PC-3 (cell line): ENCODE results near the gene ZNF180. TPM values are rescaled to one million over a fixed set of nuclear protein-coding genes. Genes with fewer than 3 reads are reported as not detected.

Source experiments
- ATAC-seq: fragments of 200-7000 bp; cut with Tn5 transposase; 2 replicates; pipeline ENCODE4 v1.9.1; 2020; ENCODE audit warnings: mild to moderate bottlenecking, moderate library complexity
- Bru-seq: library from RNA; stranded (reverse); fragments of 400-500 nt; gene quantifications from one replicate; lab custom pipeline; 2021; lab: Mats Ljungman, UMichigan
- BruChase-seq, 2 experiments: library from RNA; stranded (reverse); fragments of 400-500 nt; gene quantifications; one replicate each; lab custom pipeline; 2021; lab: Mats Ljungman, UMichigan
- BruUV-seq: library from RNA; stranded (reverse); fragments of 400-500 nt; replicated peaks from 2 replicates; lab custom pipeline; 2021; lab: Mats Ljungman, UMichigan
- CTCF ChIA-PET: fragments of 300-600 bp; sonication (Branson Sonifier 250); formaldehyde crosslinking; loops from one replicate; lab custom pipeline; 2022; ENCODE audit warnings: antibody characterized with exemption; lab: Charles Lee
- POLR2A ChIA-PET: fragments of 300-600 bp; sonication (Branson Sonifier 250); formaldehyde crosslinking; loops from one replicate; lab custom pipeline; 2022; ENCODE audit warnings: antibody characterized with exemption; ENCODE audit not compliant: unreplicated experiment; lab: Charles Lee
- DNase-seq: peaks from one replicate; pipeline ENCODE4 v3.0.0-alpha.2; 2015
- H2AFZ ChIP-seq: fragments of 300-600 bp; sonication (generic); 2 replicates; pipeline ENCODE4 v1.6.0; 2016; ENCODE audit warnings: antibody characterized with exemption, low read length
- H3F3A ChIP-seq: fragments of 300-600 bp; sonication (generic); one replicate; pipeline ENCODE4 v1.6.0; 2017; ENCODE audit warnings: antibody characterized with exemption, low read length, control low read depth, mild to moderate bottlenecking; ENCODE audit not compliant: unreplicated experiment
- H3K27ac ChIP-seq: fragments of 300-600 bp; sonication (generic); 2 replicates; pipeline ENCODE4 v1.5.1; 2016; ENCODE audit warnings: mild to moderate bottlenecking, low read length
- H3K27me3 ChIP-seq: fragments of 300-600 bp; sonication (generic); 2 replicates; pipeline ENCODE4 v1.6.1; 2016; ENCODE audit warnings: low read length, mixed read lengths
- H3K36me3 ChIP-seq: fragments of 300-600 bp; sonication (generic); 2 replicates; pipeline ENCODE4 v1.6.1; 2016; ENCODE audit warnings: low read depth, mixed run types, low read length, mixed read lengths
- H3K4me1 ChIP-seq: fragments of 300-600 bp; sonication (generic); 2 replicates; pipeline ENCODE4 v1.5.1; 2016; ENCODE audit warnings: low read length; ENCODE audit not compliant: insufficient read depth
- H3K4me2 ChIP-seq: fragments of 300-600 bp; sonication (generic); 2 replicates; pipeline ENCODE4 v1.6.0; 2016; ENCODE audit warnings: low read length
- H3K4me3 ChIP-seq: fragments of 300-600 bp; sonication (generic); 2 replicates; pipeline ENCODE4 v1.5.1; 2016; ENCODE audit warnings: mild to moderate bottlenecking, low read length, mixed read lengths
- H3K79me2 ChIP-seq: fragments of 300-600 bp; sonication (generic); 2 replicates; pipeline ENCODE4 v1.6.1; 2017; ENCODE audit warnings: low read length, mixed read lengths
- H3K9ac ChIP-seq: fragments of 300-600 bp; sonication (generic); 2 replicates; pipeline ENCODE4 v1.6.0; 2016; ENCODE audit warnings: mild to moderate bottlenecking, low read length
- H3K9me2 ChIP-seq: fragments of 300-600 bp; sonication (generic); replicated peaks from 2 replicates; pipeline ENCODE4 v1.6.1; 2016; ENCODE audit warnings: mixed run types, low read length, mixed read lengths
- H3K9me3 ChIP-seq: fragments of 300-600 bp; sonication (generic); 2 replicates; pipeline ENCODE4 v1.6.1; 2016; ENCODE audit warnings: low read length, mixed read lengths
- H4K20me1 ChIP-seq: fragments of 300-600 bp; sonication (generic); 2 replicates; pipeline ENCODE4 v1.6.1; 2016; ENCODE audit warnings: low read length, mixed read lengths
- CTCF ChIP-seq: fragments of 300-600 bp; sonication (generic); conservative IDR thresholded peaks from 2 replicates; pipeline ENCODE4 v1.5.1; 2017; ENCODE audit warnings: antibody characterized with exemption, low read depth, mild to moderate bottlenecking, low read length
- EZH2 ChIP-seq: fragments of 300-600 bp; sonication (generic); IDR thresholded peaks from one replicate; pipeline ENCODE4 v1.6.1; 2017; ENCODE audit warnings: antibody characterized with exemption, mild to moderate bottlenecking, low read length; ENCODE audit not compliant: unreplicated experiment
- EZH2phosphoT487 ChIP-seq: fragments of 300-600 bp; sonication (generic); IDR thresholded peaks from 2 replicates; pipeline ENCODE4 v1.6.1; 2018; ENCODE audit warnings: mild to moderate bottlenecking, antibody characterized with exemption, low read length, borderline replicate concordance
- intact Hi-C: fragments of 100-400 bp; cut with micrococcal nuclease; formaldehyde crosslinking; loops from 2 replicates; pipeline ENCODE4 v1.9.0; 2023
- long read RNA-seq: library from polyadenylated mRNA; unstranded; transcript quantifications from one replicate; pipeline ENCODE4 v2.0.0, GENCODE V29; 2021; ENCODE audit not compliant: unreplicated experiment
- total RNA-seq: library from RNA; depleted of rRNA; stranded (reverse); fragments of >200 nt; gene quantifications from 2 replicates; pipeline ENCODE4 v1.2.3, GENCODE V29; 2014; rRNA removed

Gene ZNF180
- total RNA-seq (7.1 and 9.8 TPM in 2 replicates), Bru-seq, nascent RNA (percentile 67 among the genes with signal in this experiment), BruChase-seq, experiment 1, labeled RNA remaining after a 6-hour chase (percentile 72 among the genes with signal in this experiment), BruChase-seq, experiment 2, labeled RNA remaining after a 2-hour chase (percentile 72 among the genes with signal in this experiment)
- long read RNA-seq, transcript ZNF180-211 (5 exons, 3,048 nt): major isoform, 5 of 11 reads
- long read RNA-seq, partial matches to known transcripts: 0 of 11 reads
- long read RNA-seq, other reads (novel, unspliced or antisense): 5 of 11 reads

GRCh38 chr19:44499962-44500949 is at the start of gene ZNF180:
TSS of gene ZNF180 (minus strand) at chr19:44500522. CDS start at chr19:44497334, 3,188 bp downstream.
- H3K36me3 ChIP-seq: peaks cover 39% of the 10 kb centered on the region
- H2AFZ ChIP-seq: peak within 1 kb of the TSS; percentile 86
- peak within 1 kb of the TSS; percentile 54 for H3K27ac ChIP-seq
- H3K4me2 ChIP-seq: peak within 1 kb of the TSS; percentile 90
- ChIA-PET POLR2A (interaction anchor here (0.6 to 0.7 kb wide), 2 partner anchors 89 to 386 kb away, joined by 4 read pairs; no protein-coding TSS in a partner anchor), CTCF (no interaction called here)
- BruUV-seq: no TSS peak
- intact Hi-C loops: no loop called here
- peak within 1 kb of the TSS; percentile 82 for H3K4me3 ChIP-seq
- H3K9me3 ChIP-seq: no peaks in the 10 kb centered on the region; the same call in 1 of the 2 replicates
- no peaks in the 10 kb centered on the region for H3F3A ChIP-seq
- no peak for TF ChIP-seq EZH2
- no peak for TF ChIP-seq CTCF
- TF ChIP-seq EZH2phosphoT487: no peak
- peak; percentile 90 for DNase-seq
- no peaks in the 10 kb centered on the region for H3K27me3 ChIP-seq
- H3K4me1 ChIP-seq: peaks cover 8% of the 10 kb centered on the region; the same call in 1 of the 2 replicates
- no peaks in the 10 kb centered on the region for H3K9me2 ChIP-seq
- H3K79me2 ChIP-seq: peaks cover 34% of the 10 kb centered on the region
- H4K20me1 ChIP-seq: no peaks in the 10 kb centered on the region
- H3K9ac ChIP-seq: peak within 1 kb of the TSS; percentile 90
- peak; percentile 89 for ATAC-seq

GRCh38 chr19:44549507-44549906 is 49.2 kb upstream of the ZNF180 start:
- Histone ChIP-seq H3K4me1 (no peaks in the 10 kb centered on the region), H2AFZ (no peak overlapping the region), H4K20me1 (no peaks in the 10 kb centered on the region), H3K27ac (no peak overlapping the region), H3K79me2 (no peaks in the 10 kb centered on the region), H3F3A (no peaks in the 10 kb centered on the region), H3K9me2 (no peaks in the 10 kb centered on the region), H3K9me3 (no peaks in the 10 kb centered on the region), H3K36me3 (no peaks in the 10 kb centered on the region), H3K27me3 (no peaks in the 10 kb centered on the region), H3K9ac (no peak overlapping the region), H3K4me3 (no peak overlapping the region), H3K4me2 (no peak overlapping the region)
- intact Hi-C loops: no loop called here
- no peak for DNase-seq
- no TSS peak for BruUV-seq
- POLR2A ChIA-PET: no interaction called here
- TF ChIP-seq CTCF: no peak
- TF ChIP-seq EZH2: no peak
- TF ChIP-seq EZH2phosphoT487: no peak
- no peak for ATAC-seq
- CTCF ChIA-PET: no interaction called here
